GM12873 (cell line): ENCODE data around the gene ZIC2.

Source experiments
- TF ChIP-seq, protein P1 (sequence below): IDR thresholded peaks from 2 replicates; pipeline ENCODE4 v1.5.1; 2012; ENCODE audit warnings: low read depth, mild to moderate bottlenecking, moderate library complexity, low read length, control low read depth; ENCODE audit not compliant: insufficient read depth; ENCODE audit errors: missing control alignments

The ZIC2 gene

DNA sequence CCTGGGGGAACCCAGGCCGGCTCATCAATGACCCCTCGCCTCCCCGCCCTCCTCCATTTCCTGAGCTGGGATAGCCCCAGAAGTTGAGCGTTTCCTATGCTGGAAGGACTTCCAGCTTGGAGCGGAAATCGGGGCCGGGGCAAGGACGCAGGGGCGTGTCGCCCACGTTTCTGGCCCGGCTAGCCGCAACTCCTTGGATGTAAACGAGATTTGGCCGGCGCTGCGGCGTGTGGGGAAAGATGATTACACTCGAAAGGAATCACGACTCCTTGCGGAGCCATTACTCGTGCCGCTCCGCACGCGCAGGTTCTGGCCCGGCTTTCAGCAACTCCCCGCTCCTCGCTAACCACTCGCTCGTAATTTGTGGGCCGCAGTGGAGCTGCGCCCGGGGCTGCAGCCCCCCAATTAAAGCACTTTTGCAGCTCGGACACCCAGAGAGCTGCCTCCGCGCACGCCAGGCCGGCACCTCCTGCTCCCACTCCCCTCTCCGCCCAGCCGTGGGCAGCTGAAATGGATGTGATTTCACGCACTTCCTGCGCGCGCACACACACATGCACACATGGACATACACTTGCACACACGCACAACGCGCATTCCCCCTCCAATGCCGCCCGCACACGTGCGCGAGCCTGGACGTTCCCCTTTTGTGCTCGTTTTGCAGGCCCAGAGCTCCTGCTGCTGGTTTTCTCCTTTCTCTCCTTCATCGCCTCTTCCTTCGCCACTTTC, 25.7 kb upstream of the ZIC2 start:
- TF ChIP-seq, protein P1, sequence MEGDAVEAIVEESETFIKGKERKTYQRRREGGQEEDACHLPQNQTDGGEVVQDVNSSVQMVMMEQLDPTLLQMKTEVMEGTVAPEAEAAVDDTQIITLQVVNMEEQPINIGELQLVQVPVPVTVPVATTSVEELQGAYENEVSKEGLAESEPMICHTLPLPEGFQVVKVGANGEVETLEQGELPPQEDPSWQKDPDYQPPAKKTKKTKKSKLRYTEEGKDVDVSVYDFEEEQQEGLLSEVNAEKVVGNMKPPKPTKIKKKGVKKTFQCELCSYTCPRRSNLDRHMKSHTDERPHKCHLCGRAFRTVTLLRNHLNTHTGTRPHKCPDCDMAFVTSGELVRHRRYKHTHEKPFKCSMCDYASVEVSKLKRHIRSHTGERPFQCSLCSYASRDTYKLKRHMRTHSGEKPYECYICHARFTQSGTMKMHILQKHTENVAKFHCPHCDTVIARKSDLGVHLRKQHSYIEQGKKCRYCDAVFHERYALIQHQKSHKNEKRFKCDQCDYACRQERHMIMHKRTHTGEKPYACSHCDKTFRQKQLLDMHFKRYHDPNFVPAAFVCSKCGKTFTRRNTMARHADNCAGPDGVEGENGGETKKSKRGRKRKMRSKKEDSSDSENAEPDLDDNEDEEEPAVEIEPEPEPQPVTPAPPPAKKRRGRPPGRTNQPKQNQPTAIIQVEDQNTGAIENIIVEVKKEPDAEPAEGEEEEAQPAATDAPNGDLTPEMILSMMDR = no peak

DNA sequence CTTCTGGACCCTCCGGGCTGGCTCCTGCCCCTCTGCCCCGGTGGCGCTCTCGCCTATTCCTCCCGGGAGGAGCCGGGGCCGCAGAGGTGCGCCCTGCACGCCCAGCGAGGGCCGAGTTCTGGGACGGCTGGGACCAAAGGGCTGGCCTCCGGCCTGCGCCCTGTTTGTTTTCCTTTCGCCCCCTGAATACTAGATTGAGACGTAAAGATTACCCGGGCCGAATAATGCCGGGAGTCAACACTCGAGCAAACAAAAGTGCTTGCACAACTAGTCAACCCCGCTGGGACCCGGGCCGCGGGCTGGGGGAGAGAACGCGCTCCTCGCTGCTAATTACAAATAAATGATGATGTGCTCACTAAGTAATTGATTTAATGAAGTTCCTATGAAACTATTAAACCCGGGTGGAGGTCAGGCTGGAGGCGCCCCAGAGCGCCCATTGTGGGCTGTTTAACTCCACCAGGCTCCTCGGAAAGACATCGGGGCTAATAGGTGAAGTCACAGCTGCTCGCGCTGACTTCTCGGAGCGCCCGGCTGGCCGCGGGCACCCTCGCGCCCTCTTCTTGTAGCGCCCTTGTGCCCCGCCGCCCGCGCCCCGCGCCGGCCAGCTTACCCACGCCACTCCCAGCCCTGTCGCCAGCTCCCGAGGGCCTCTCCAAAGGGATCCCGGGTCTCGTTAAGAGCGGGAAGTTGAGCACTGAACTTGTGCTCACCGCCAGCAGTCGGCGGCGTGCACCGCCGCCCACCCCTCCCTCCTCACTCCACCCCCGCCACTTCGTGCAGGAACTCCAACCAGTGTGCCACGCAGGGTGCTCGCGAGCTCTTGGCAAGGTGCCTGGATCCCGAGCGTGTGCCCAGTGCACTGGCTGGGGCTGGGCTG, 24.9 kb upstream of the ZIC2 start:
- TF ChIP-seq, protein P1 = no peak

DNA sequence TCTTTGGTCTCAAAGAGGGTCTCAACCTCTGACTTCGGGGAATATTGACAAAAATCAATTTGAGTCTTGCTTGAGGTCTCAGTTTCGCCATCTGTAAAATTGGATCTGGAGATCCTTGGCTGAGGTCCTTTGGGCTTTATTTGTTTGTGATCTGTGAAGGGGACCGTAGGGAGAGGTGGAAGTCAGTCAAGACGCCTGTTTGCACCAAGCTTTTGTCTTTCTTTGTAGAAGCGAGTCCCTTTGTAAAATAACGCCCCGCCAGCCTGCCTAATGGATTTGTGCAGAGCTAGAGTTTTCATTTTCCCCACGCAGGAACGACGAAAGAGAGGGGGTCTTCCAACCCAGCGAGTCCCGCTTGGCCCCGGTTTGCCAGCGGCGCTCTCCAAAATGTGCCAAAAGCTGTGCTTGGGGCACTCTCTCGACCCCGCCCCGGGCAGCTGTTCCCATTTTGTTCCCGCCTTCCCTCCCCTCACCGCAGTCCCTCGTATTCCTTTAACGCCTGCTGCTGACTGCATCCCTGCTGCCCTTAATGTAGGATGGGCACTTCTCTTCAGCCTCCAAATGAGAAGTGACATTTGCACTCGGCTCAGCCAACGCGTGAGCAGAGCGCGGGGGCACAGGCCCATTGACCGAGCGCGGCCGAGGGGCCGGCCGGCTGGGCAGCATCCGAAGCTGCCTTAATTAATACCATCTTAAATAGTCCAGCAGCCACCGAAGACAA, 23.0 kb upstream of the ZIC2 start:
- TF ChIP-seq, protein P1 = no peak

DNA sequence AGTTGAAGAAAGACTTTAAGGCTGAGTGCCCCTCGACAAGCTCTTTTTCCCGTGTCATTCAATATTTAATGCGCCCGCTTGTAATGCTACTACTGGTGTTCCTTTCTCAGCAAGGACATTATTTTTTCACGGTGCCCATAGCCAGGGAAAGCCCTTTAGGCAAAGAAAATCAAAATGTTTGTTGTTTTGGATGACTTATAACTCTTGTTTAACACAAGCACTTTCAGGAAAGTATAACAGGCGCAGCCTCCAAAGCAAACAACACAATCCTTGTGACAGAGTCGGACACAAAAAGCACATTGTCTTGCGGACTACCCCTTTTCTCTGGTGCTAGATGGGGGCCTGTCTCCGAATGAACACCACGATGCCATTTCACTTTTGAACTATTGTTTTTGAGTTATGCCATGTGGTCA, 22.5 kb upstream of the ZIC2 start:
- TF ChIP-seq, protein P1 = no peak

DNA sequence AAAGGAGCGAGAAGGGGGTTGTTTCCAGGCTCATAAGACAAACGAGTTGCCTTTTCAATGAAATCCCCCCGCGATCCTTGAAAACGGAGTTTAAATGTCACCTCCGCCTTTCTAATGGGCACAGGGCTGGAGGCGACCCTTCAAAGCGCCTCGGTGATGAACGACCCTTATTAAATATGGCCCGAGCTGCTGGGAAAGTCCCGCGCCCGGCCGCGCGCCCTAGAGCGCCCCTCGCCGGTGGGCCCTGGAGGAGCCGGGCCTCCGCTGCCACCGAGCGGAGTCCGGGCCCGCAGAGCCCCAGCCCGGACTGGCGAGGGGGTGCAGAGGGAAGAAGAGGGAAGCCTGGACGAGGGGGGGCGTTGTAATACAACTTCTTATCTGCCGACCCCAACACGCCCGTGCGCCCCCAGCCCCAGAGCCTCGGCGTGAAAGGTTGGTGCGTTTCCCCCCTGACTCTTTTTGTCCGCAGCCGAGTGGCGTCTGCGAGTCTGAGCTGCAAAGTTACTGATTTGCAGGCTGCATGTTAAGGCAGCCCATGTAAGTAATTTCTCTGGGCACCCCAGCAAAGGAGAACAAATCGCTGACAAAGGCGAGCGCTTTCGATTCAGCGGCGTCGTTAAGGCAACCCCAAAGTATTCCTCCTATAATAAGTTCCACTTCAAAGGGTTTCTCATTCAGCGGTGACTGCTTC, 21.9 kb upstream of the ZIC2 start:
- TF ChIP-seq, protein P1 = no peak

DNA sequence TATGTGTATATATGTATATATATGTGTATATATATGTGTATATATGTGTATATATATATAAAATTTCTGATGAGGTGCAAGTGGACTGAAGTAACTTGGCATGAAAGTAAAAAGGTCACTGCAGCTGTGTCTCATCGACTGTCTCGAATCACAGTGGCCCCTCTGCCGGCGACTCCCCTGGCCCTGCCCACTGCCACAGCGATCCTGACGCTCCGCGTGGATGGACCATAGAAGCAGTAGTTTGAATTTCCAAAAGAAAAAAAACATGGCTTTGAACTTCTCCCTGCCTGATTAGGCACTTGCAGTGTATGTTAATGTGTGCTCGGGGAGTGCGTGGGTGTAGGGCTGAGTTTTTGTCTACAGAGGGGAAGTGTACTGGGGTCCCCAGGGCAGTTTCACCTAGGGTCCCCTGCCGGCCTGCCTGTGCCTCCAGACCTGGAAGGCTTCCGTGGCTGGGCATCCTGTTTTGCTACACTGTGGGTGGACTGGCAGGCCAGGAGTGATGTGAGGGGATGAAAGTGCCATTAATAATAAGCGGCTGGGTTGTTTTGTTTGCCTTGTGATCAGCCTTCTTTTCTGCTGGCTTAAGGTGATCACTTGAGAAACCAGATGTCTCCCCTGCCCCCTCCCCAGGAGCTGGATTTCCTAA, 20.8 kb upstream of the ZIC2 start:
- TF ChIP-seq, protein P1 = no peak
